Esophagus squamous epithelium (tissue), 5 donors: ENCODE results near the gene CAB39L. TPM values are rescaled to one million over a fixed set of nuclear protein-coding genes. Genes with fewer than 3 reads are reported as not detected.

Source experiments
- DNase-seq: peaks from one replicate; lab custom pipeline; 2025; lab: John Stamatoyannopoulos, UW
- H3K27ac ChIP-seq, 4 donors: fragments of 200-600 bp; sonication (generic); one replicate each; pipeline ENCODE4 v1.5.1; 2016 to 2019; ENCODE audit warnings: mild to moderate bottlenecking in 1 of 4
- H3K27me3 ChIP-seq, 4 donors: fragments of 200-600 bp; sonication (generic); 1 replicate in 3 of 4; 2 replicates in 1 of 4; pipeline versions ENCODE4 v1.5.1 to v1.6.0; 2017 to 2021; ENCODE audit warnings: antibody characterized with exemption in 1 of 4
- H3K36me3 ChIP-seq, 3 donors: fragments of 200-600 bp; sonication (generic); one replicate each; pipeline ENCODE4 v1.5.1; 2016 to 2019
- H3K4me1 ChIP-seq, 3 donors: fragments of 200-600 bp; sonication (generic); one replicate each; pipeline ENCODE4 v1.5.1; 2017 to 2019
- H3K4me3 ChIP-seq, 4 donors: fragments of 200-600 bp; sonication (generic); 1 replicate in 3 of 4; 2 replicates in 1 of 4; pipeline ENCODE4 v1.5.1; 2016 to 2019; ENCODE audit warnings: mild to moderate bottlenecking in 2 of 4, moderate library complexity in 1 of 4
- H3K9me3 ChIP-seq, 3 donors: fragments of 200-600 bp; sonication (generic); one replicate each; pipeline ENCODE4 v1.5.1; 2016 to 2019
- POLR2A ChIP-seq, 4 donors: fragments of 450-650 bp; IDR thresholded peaks; one replicate each; pipeline ENCODE4 v1.6.1; 2017; ENCODE audit warnings: antibody characterized with exemption in 4 of 4, mild to moderate bottlenecking in 4 of 4, moderate library complexity in 3 of 4
- WGBS, 2 donors: methylation state at CpG; one replicate each; pipeline ENCODE4 v1.1.5; 2018; 5-methylcytosine and 5-hydroxymethylcytosine counted together
- intact Hi-C: fragments of 100-400 bp; cut with DNase I; formaldehyde crosslinking; loops from one replicate; pipeline ENCODE4 v1.15.0; 2022
- total RNA-seq, 4 donors: library from RNA; depleted of rRNA; stranded (reverse); fragments of >200 nt; gene quantifications; one replicate each; pipeline ENCODE4 v1.1.0, GENCODE V29; 2016
- TF ChIP-seq, protein P1 (sequence below), 6 experiments: fragments of 450-650 bp in 4 of 6; fragments of 200-600 bp in 2 of 6; sonication (generic) in 2 of 6; IDR thresholded peaks; one replicate each; pipeline ENCODE4 v1.5.1; 2016 to 2019; ENCODE audit warnings: antibody characterized with exemption in 6 of 6, mild to moderate bottlenecking in 4 of 6, moderate library complexity in 4 of 6
- donor health status: DM: yes; HTN: yes; CAD: no.

The CAB39L gene
- total RNA-seq, 4 donors from 2014 or later: 16.9 to 29.2 (median 21.2) TPM

DNA sequence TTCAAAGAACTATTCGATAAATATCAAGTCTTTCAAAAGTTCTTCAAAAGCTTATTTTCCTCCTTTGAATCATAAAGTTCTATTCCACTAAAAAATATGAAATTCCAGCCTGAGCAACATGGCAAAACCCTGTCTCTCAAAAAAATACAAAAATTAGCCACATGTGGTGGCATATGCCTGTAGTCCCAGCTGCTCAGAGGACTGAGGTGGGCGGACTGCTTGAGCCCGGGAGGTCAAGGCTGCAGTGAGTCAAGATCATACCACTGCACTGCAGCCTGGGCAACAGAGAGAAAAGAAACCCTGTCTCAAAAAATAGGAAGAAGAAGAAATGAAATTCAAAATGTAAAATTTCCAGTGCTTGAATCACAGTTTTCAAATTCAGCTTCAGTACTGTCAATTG, 24.6 kb downstream of the CAB39L start:
- no peaks in the 10 kb centered on the region for H3K9me3 ChIP-seq
- no peaks in the 10 kb centered on the region for H3K4me1 ChIP-seq
- no peak overlapping the region for H3K27ac ChIP-seq
- intact Hi-C loops: no loop called here
- 71% methylated on average over 3 of the region's 3 CpGs for WGBS, 2 donors
- TF ChIP-seq, protein P1, sequence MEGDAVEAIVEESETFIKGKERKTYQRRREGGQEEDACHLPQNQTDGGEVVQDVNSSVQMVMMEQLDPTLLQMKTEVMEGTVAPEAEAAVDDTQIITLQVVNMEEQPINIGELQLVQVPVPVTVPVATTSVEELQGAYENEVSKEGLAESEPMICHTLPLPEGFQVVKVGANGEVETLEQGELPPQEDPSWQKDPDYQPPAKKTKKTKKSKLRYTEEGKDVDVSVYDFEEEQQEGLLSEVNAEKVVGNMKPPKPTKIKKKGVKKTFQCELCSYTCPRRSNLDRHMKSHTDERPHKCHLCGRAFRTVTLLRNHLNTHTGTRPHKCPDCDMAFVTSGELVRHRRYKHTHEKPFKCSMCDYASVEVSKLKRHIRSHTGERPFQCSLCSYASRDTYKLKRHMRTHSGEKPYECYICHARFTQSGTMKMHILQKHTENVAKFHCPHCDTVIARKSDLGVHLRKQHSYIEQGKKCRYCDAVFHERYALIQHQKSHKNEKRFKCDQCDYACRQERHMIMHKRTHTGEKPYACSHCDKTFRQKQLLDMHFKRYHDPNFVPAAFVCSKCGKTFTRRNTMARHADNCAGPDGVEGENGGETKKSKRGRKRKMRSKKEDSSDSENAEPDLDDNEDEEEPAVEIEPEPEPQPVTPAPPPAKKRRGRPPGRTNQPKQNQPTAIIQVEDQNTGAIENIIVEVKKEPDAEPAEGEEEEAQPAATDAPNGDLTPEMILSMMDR (IDR thresholded peaks at IDR 0.05): no peak
- TF ChIP-seq POLR2A (IDR thresholded peaks at IDR 0.05): no peak
- no peaks in the 10 kb centered on the region for H3K36me3 ChIP-seq
- H3K27me3 ChIP-seq: no peaks in the 10 kb centered on the region
- no peak for DNase-seq
- no peak overlapping the region for H3K4me3 ChIP-seq

GRCh38 chr13:49418206-49418605, 25.7 kb downstream of the CAB39L start:
- Histone ChIP-seq H3K4me3 (no peak overlapping the region), H3K4me1 (no peaks in the 10 kb centered on the region), H3K27ac (no peak overlapping the region), H3K27me3 (no peaks in the 10 kb centered on the region), H3K36me3 (no peaks in the 10 kb centered on the region), H3K9me3 (no peaks in the 10 kb centered on the region)
- 83 to 100% methylated on average over 1 of the region's 1 CpG for WGBS, 2 donors
- no peak for DNase-seq
- intact Hi-C loops: no loop called here
- no peak for TF ChIP-seq POLR2A (IDR thresholded peaks at IDR 0.05)
- TF ChIP-seq, protein P1 (IDR thresholded peaks at IDR 0.05): no peak

DNA sequence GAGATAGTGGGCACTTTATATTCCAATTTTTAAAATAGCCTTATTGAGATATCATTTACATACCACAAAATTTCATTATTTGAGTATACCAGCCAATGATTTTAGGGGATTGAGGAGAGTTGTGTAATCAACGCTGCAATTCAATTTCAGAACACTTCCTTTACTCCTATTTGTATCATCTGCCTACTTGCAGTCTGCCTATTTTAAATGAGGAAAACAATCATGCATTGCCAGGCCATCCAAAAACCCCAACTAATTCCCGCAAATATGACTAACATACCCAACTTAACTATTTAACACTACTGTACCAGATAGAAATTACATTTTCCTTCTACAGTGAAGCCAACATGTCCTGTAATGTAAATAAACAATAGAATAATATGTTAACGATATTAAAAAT, 26.7 kb downstream of the CAB39L start:
- H3K4me3 ChIP-seq: no peak overlapping the region

DNA sequence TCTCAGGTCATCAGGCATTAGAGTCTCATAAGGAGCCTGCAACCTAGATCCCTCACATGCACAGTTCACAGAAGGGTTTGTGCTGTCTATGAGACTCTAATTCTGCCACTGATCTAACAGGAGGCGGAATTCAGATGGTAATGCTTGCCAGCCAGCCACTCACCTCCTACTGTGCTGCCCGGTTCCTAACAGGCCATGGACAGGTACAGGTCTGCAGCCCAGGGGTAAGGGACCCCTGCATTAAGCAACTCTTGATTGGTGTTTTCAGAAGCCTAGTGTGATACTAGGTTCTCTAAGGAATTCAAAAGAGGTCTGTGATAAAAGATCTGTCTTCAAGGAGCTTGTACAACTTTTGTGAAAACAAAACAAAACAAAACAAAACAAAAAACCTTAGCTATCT, 31.1 kb downstream of the CAB39L start:
- TF ChIP-seq POLR2A (IDR thresholded peaks at IDR 0.05): no peak
- TF ChIP-seq, protein P1 (IDR thresholded peaks at IDR 0.05): no peak

More for the DNA sequence above, 26.7 kb downstream of the CAB39L start:
- H3K27ac ChIP-seq: no peak overlapping the region
- no peaks in the 10 kb centered on the region for H3K4me1 ChIP-seq
- DNase-seq: no peak
- no peaks in the 10 kb centered on the region for H3K9me3 ChIP-seq
- no peaks in the 10 kb centered on the region for H3K27me3 ChIP-seq
- intact Hi-C loops: no loop called here
- 87 to 89% methylated on average over 3 of the region's 3 CpGs for WGBS, 2 donors
- H3K36me3 ChIP-seq: no peaks in the 10 kb centered on the region
- TF ChIP-seq POLR2A (IDR thresholded peaks at IDR 0.05): no peak
- TF ChIP-seq, protein P1 (IDR thresholded peaks at IDR 0.05): no peak

GRCh38 chr13:49411353-49411752, 32.5 kb downstream of the CAB39L start:
- DNase-seq: no peak
- Histone ChIP-seq H3K36me3 (no peaks in the 10 kb centered on the region), H3K27ac (no peak overlapping the region), H3K27me3 (no peaks in the 10 kb centered on the region), H3K4me1 (peaks cover 0 to 12% (median 0%) of the 10 kb centered on the region in 3 donors), H3K4me3 (no peak overlapping the region), H3K9me3 (no peaks in the 10 kb centered on the region)
- WGBS, 2 donors: 93 to 96% methylated on average over 5 of the region's 5 CpGs
- intact Hi-C loops: no loop called here
- TF ChIP-seq POLR2A (IDR thresholded peaks at IDR 0.05): no peak
- TF ChIP-seq, protein P1 (IDR thresholded peaks at IDR 0.05): no peak

More for the DNA sequence above, 31.1 kb downstream of the CAB39L start:
- Histone ChIP-seq H3K27ac (no peak overlapping the region), H3K27me3 (no peaks in the 10 kb centered on the region), H3K4me1 (peaks cover 0 to 12% (median 0%) of the 10 kb centered on the region in 3 donors), H3K4me3 (no peak overlapping the region), H3K36me3 (no peaks in the 10 kb centered on the region), H3K9me3 (no peaks in the 10 kb centered on the region)
- DNase-seq: no peak
- WGBS, 2 donors: 68% methylated on average over 2 of the region's 2 CpGs; no CpG with 5 or more reads in 1 of the 2 donors
- intact Hi-C loops: no loop called here
